Stimulated activated CD4-positive, alpha-beta T cell treated with anti-CD3 and anti-CD28 coated beads, Interleukin-1b, Interleukin-23, amount 100 ng/mL, for 4 hours (primary cell): ENCODE data around the gene NR1I3.
"Not testable (repeated sequence)": the region's sequence is repeated elsewhere in the genome, so short reads cannot be mapped to it uniquely, and the experiment has no call there.

Experiments
- DNase-seq, 2 donors: peaks; one replicate each; pipeline ENCODE4 v3.0.0-alpha.2; 2020; ENCODE audit warnings: low read depth in 2 of 2

NR1I3 gene

GRCh38 chr1:161250100-161250499 lies 12.1 kb upstream of the NR1I3 start:
- DNase-seq, result not testable (repeated sequence)

DNA sequence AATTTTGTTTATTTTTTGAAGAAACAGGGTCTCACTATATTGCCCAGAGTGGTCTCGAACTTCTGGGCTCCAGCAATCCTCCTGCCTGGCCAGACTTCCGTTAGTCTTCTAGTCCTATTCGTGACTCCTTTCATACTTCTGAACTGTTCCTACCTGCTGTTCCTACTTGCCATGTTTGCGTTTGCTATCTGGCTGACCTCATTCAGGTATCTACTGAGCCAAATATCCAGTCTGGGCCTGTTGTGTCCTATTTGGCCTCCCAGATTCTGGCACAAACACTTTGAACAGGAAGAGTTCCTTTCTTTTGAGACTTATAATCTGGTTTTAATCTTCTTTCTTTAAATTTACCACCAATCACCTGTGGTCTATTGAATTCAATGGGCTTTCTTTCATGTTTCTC lies 6.9 kb upstream of the NR1I3 start:
- no peak for DNase-seq

DNA sequence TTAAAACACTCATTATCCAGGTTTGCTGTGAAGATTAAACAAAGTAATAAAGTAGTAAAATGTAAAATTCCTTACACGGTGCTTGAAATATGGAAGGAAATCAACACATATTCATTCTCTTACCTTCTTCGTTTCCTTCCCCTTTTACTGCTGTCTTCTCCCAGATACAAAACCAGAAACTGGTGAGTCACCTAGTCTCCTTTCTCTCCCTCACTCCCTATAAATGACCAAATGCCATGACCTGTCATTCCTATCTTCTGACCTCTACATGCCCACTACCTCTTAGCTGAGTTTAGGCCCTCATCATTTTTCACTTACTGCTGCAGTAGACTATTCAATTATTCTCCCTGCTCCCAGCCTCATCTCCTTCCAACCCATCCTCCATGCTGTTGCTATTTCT lies 4.3 kb upstream of the NR1I3 start:
- no peak for DNase-seq

- DNase-seq, result no peak
Observed at GRCh38 chr1:161241682-161242081, 3.7 kb upstream of the NR1I3 start.

DNA sequence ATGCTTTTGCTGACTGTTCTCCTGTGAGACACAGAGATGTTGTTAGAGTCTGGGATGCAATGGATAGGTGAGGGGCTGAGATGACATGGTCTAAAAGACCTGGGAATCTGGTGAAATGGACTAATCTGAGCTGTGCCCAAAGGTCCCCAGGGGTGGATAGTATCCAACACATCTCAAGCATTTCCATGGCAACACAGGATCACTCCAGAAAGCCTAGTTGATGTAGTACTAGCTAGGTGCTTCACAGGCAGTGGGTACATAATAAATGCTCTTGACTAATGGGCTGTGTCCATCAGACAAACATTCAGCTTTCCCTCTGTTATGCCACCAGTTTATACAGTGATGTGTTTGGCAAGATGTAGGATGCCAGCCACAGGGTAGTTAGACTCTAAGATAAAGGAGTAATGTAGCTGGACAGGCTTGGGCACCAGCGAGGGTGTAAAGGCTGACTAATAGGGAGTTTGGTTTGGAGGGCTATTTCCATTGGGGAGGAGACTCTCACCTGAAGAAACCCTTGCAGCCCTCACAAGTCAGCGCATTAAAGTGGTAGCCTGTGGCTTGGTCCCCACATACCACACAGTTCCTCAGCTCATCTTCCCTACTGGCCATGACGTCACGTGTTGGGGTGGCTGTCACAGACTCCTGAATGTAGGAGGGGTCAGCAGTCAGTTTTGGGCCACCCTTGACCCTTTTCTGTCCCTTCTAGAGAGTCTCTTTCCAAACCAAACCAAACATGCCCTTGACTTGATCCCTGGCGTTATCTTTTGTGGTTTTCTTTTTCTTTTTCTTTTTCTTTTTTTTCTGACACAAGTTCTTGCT lies 1.8 kb downstream of the NR1I3 start:
- DNase-seq, result no peak

GRCh38 chr1:161233102-161233501 lies 4.9 kb downstream of the NR1I3 start:
- DNase-seq, result no peak

GRCh38 chr1:161230762-161231161 lies 7.2 kb downstream of the NR1I3 start:
- DNase-seq, result no peak

DNA sequence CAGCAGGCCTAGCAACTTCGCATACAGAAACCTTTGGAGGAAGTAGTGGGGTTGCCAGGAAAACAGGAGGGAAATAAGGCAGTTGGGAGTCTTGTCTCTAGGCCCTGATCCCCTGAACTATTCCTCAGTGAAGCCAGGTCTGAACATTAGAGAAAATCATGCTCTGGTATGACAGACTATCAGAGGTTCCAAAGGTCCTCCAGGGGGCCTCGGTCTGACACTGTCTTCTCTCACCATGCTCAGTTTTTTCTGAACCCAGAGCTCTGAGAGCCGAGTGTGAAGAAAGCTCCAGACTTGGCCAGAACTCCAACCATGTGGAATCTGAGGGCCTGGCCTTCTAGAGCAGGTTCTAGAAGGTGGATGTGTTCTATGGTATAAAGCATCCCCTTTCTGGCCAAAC lies 8.1 kb downstream of the NR1I3 start:
- DNase-seq, result no peak

GRCh38 chr1:161228032-161228431 lies 10.0 kb downstream of the NR1I3 start:
- DNase-seq, result no peak

GRCh38 chr1:161227196-161227871 lies 10.7 kb downstream of the NR1I3 start:
- peak; percentile 89 to 90 for DNase-seq

DNA sequence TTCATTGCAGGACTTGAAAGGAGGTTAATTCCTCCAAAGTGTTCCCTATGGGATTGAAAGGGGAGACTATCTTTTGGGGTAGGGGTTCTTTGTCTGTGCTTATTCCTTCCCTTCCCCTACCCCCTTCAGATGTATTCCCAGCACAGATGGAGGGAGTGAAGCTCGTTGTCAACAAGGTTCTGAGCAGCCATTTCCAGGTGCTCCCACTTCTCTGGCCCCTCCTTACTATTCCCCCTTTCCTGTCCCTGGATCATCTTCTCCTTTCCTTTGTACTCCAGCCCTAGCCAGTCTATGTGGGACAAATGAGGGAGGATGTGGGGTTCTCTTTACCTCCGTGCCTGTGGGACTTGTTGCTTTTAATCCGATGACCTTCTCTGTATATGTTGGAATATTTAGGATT lies 11.2 kb downstream of the NR1I3 start:
- no peak for DNase-seq

DNA sequence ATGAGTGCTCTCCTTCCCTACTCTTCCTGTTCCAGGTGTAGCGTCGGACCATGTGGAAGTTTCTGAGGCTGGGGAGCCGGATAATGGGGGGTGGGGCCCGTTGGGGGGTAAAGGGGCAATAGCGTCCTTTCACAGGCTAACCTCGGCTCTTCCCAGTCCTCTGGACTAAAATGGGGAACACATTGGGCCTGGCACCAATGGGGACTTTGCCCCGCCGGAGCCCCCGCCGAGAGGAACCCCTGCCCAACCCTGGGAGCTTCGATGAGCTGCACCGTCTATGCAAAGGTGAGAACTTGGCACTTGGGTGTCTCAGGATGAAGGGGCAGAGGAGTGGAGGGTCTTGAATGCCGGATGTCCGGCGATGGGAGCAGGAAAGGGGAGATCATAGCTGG lies 11.7 kb downstream of the NR1I3 start:
- DNase-seq, result no peak

DNA sequence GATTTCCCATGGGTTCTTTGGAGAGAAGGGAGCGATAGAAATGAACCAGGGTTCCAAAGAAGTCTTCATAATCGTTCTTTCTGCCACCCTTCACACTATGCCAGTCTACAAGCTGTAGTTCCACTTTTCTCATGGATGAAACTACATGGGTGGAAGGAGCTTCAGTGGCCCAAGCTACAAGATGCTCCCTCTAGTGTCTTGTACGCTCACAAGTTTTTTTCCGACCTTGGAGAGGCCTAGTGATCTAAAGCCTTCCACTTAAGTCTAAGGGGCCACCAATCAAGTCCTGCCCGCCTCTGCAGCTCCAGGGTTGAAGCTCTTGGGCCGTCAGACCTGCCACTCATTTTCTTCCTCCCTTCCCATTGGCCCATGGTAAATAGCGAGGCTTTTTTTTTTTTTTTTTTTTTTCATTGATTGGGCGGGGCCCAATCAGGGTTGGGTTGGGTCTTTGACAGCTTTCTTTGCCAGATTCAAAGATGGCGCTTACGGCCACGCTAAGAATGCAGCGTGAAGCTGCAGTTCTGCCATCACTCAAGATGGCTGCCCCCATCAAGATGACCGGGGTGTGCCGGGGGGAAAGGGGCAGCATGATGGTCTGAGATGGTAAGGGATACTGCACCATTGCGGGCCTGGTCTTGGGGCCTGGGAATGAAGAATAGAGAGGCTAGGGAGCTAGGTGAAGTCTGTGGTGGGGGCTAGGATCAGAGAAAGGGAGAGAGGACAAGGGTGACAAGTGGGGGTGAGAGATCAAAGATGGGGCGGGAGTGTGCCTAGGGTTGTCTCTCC lies 12.3 kb downstream of the NR1I3 start, which contains the start of gene TOMM40L:
Gene TOMM40L (plus strand): TSS at position 527 of the 786 bp plus-strand sequence. CDS start 430 bp downstream, outside the sequence.
- DNase-seq, result peak; percentile 74 to 78

GRCh38 chr1:161225178-161225533 lies 12.8 kb downstream of the NR1I3 start:
- DNase-seq, result no peak

DNA sequence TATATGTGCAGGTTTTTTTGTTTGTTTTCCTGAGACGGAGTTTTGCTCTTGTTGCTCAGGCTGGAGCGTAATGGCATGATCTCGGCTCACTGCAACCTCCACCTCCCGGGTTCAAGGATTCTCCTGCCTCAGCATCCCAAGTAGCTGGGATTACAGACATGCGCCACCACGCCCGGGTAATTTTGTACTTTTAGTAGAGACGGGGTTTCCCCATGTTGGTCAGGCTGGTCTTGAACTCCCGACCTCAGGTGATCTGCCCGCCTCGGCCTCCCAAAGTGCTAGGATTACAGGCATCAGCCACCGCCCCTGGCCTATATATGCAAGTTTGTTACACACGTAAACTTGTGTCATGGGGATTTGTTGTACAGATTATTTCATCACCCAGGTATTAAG lies 13.3 kb downstream of the NR1I3 start:
- DNase-seq, result not testable (repeated sequence)

- no peak for DNase-seq
Observed at GRCh38 chr1:161223805-161224694, 14.0 kb downstream of the NR1I3 start.

DNA sequence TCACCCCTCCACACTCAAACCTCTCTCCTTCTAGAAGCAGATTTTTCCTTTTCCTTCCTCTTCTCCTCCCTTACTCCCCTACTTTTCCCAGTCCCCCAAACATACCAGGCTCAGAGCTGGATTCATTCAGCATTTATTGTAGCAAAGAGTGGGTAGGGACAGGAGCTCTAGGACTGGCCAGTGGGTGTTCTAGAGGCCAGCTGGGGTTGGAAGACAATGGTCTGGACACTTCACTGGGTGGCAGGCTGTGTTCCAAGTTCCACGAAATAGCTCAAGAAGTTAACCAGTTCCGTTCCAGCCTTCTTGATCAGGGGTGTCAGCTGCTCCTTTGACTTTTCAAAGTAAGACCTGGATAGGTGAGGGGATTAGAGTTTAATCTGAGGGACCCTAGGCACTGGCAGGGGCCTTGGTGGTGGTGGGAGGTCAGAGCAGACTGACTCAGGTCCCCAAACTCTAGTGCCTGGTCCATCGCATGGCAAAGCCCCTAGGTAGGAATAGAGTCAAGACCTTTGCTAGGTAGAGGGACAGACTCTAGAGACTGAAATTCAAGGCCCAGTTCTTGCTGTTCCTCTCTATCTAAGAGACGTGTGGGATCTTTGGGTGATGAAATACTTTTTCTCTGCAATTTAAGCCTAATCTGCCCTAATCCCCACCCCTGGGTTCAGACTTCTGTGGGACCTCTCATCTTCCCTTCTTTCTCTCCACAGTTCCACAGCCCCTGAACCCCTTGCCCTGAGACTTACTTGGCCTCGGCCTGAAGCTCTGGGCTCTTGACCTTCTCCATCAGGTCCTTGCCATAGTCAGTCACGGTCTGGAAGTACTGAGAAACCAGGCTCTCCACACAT lies 15.6 kb downstream of the NR1I3 start:
- no peak for DNase-seq

GRCh38 chr1:161220002-161220401 lies 18.0 kb downstream of the NR1I3 start:
- DNase-seq, result no peak

- no peak for DNase-seq
Observed at GRCh38 chr1:161219078-161219892, 18.7 kb downstream of the NR1I3 start.
